GM19455 (cell line): Measurements from ENCODE around the gene TMIGD2.
"Not testable (repeated sequence)": the region's sequence is repeated elsewhere in the genome, so short reads cannot be mapped to it uniquely, and the experiment has no call there.

Source experiments
- ATAC-seq: cut with Tn5 transposase; IDR thresholded peaks from one replicate; pipeline ENCODE4 v1.9.1; 2021; ENCODE audit not compliant: unreplicated experiment

TMIGD2 gene

DNA sequence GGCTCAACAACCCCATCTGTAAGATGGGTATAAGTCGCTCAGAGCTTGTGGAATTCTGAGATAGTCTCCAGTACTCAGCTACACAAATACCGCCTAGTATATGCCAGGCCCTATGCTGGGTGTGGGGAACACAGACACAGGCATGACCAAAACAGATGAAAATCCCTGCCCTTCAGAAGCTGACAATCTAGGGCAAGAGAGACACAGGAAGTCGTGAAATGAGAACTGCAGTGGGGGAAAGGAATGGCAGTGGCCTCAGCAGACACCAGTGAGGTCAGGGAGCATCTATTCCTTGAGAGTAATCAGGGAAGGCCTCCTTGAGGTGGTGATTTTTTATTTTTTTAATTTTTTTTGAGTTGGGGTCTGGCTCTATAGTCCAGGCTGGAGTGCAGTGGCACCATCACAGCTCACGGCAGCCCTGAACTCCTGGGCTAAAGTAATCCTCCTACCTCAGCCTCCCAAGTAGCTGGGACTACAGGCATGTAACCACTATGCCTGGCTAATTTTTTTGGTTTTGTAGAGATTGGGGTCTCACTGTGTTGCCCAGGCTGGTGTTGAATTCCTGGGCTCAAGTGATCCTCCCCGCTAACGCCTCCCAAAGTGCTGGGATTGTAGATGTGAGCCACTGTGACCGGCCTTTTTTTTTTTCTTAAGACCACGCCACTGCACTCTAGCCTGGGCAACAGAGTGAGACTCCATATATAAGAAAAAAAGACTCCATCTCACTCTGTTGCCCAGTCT is 3.2 kb downstream of the TMIGD2 start:
- ATAC-seq = no peak

DNA sequence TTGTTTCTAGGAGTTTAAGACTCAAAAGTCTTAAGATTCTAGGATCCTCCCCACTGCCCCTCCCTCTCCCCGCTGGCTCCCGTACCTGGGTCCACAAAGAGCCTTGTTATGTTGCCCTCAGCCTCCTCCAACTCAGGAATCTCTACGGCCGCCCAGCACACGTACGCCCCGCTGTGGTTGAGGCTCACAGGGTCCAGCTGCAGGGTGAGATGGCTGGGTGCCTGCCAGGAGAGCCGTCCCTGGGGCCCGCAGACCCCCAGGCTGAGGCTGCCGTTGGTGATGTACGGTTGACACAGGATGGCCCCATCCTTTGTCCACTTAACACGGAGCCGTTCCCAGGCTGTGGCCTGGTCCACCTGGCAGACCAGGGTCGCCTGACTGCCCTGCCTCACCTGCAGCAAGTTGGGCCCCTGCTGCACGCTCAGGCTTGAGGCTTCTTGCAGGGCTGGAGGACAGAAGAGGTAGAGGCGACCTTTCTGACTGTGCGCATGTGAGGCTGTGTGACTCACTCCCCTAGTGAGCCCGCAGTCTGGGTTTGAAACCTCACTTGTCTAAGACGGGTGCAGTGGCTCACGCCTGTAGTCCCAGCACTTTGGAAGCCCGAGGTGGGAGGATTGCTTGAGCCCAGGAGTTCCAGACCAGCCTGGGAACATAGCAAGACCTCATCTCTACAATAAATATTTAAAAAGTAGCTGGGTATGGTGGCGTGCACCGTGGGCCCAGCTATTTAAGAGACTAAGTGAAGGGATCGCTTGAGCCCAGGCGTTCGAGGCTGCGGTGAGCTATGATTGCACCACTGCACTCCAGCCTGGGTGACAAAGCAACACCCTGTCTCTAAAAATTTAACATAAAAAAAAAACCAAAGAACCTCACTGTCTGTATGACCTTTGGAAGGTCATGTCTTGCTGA is 4.0 kb downstream of the TMIGD2 start:
- no peak for ATAC-seq

- no peak for ATAC-seq
These were observed 6.0 kb downstream of the TMIGD2 start for GRCh38 chr19:4295972-4296771.

GRCh38 chr19:4294389-4294788 is 7.8 kb downstream of the TMIGD2 start:
- no peak for ATAC-seq

DNA sequence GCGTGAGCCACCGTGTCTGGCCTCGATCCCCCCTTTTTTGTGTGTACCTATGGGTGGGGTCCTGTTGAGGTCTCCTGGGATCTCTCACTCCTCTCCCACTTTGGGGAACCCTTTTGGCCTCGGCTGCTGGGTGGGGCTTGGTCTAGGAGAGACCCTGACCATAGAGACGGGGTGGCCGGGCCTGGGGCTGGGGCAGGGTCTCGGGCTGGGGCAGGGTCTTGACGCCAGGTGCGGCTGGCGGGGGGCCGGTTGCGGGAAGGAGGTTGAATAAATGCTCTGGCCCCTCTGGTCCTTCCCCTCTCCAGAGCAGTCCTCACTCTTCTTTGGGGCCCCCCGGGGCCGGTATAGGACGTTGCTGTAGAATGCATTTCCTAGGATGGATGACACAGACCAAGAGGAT is 9.7 kb downstream of the TMIGD2 start:
- no peak for ATAC-seq

GRCh38 chr19:4291184-4291732 is 10.9 kb downstream of the TMIGD2 start:
- ATAC-seq = no peak

GRCh38 chr19:4288091-4288777 is 14.0 kb downstream of the TMIGD2 start:
- no peak for ATAC-seq

DNA sequence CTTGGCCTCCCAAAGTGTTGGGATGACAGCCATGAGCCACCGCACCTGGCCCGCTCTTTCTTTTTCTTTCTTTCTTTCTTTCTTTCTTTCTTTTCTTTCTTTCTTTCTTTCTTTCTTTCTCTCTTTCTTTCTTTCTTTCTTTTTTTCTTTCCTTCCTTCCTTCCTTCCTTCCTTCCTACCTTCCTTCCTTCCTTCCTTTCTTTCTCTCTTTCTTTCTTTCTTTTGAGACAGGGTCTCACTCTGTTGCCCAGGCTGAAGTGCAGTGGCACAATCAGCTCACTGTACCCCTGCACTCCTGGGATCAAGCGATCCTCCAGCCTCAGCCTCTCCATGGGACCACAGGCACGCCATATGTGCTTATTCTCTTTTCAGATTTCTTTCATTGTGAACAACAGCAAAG is 16.0 kb downstream of the TMIGD2 start:
- ATAC-seq = not testable (repeated sequence)

DNA sequence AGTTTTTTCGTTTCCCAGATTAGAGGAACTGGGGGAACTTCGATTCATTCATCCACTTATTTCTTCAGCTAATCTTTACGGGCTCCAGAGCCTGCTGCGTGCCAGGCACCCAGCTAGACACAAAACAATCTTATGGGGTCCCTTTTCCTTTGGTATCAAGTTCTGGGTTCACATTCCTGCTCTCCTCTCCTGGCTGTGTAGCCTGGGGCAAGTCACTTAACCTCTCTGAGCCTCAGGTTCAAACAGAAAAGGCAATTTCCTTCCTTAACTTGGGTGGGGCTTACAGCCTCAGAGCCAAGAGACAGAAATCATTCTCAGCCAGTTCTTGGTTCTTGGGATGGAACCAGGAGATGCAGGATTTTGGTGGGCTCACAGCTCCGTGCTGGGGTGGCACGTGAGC is 17.2 kb downstream of the TMIGD2 start:
- no peak for ATAC-seq

DNA sequence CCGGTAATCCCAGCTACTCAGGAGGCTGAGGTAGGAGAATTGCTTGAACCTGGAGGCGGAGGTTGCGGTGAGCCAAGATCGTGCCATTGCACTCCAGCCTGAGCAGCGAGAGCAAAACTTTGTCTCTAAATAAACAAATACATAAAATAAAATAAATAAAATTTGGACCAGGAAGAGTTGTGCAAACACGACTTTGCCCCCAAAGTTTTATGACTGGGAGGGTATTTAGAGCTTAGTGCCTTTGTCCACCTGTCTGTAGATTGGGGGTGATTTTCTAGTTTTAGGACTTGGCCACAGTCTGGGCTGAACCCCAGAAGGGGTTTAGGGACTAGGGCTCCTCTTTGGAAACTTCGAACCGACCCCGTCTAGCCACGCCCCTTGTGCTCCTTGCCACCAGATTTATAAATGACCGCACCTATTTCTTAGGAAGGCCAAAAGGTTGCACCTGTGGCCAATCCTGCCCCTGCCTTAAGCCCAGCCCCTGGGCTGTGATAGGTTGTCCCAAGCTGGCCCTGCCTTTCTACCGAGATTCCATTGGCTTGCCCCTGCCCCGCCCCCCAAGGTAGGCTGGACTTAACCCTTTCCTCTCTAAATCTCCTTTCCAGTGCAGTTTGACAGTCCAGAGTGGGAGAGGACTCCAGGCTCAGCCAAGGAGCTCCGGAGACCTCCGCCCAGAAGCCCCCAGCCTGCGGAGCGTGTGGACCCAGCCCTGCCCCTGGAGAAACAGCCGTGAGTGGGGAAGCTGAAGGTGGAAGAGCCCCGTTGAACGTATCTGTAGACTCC is 17.8 kb downstream of the TMIGD2 start:
- ATAC-seq = no peak

- ATAC-seq = no peak
These were observed 22.4 kb downstream of the TMIGD2 start for GRCh38 chr19:4279530-4280422.

- no peak for ATAC-seq
These were observed 23.0 kb downstream of the TMIGD2 start for GRCh38 chr19:4279267-4279529.

DNA sequence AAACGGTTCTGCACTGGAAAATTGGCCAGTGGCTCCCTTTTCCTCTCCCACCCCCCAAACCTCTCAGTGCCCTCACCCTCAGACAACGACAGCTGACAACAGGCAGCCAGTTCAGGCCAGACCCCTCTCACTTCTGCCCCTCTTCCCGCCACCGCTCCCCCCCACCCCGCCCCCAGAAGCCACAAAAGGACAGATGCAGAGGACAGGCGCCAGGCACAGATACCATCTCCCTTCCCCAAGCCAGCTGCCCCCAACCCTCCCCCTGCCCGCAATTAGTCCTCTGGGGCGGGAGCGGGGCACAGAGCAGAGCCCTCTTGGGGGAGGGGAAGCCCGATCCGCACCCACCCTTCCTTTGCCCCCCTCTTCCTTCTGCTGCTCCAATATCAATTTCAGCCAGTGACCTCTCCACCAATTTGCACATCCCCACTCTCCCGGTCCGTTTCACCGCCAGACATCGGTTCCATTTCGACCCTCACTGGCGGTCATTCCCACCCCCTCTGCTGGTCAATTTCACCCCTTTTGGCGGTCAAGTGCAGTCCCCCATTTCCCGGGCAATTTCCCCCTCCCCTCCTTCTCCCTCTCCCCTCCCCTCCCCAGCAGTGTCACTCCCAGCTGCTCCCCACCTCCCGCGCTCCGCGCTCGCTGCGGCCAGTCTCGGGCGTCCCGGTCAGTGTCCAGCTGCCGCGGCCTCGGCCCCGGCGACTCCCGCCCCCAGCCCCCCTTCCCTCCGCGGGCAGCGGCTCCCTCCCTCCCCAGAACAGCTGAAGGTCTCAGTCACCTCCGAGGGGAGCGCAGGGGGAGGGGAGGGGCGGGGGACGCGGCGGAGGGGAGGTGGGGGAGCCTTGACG is 23.5 kb downstream of the TMIGD2 start, which contains the start of gene SHD:
SHD (plus strand) TSS at position 848 of the 848 bp plus-strand sequence. CDS start 798 bp downstream, outside the sequence.
- ATAC-seq = no peak

- no peak for ATAC-seq
These were observed 24.2 kb downstream of the TMIGD2 start for GRCh38 chr19:4278010-4278409.

- ATAC-seq = no peak
These were observed 24.9 kb downstream of the TMIGD2 start for GRCh38 chr19:4277191-4277696.

DNA sequence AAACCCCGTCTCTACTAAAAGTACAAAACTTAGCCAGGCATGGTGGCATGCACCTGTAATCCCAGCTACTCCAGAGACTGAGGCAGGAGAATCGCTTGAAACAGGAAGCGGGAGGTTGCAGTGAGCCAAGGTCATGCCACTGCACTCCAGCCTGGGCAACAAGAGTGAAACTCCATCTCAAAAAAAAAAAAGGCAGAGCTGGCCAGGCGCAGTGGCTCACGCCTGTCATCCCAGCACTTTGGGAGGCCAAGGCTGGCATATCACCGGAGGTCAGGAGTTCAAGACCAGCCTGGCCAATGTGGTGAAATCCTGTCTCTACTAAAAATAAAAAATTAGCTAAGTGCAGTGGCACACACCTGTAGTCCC is 27.9 kb downstream of the TMIGD2 start:
- not testable (repeated sequence) for ATAC-seq

DNA sequence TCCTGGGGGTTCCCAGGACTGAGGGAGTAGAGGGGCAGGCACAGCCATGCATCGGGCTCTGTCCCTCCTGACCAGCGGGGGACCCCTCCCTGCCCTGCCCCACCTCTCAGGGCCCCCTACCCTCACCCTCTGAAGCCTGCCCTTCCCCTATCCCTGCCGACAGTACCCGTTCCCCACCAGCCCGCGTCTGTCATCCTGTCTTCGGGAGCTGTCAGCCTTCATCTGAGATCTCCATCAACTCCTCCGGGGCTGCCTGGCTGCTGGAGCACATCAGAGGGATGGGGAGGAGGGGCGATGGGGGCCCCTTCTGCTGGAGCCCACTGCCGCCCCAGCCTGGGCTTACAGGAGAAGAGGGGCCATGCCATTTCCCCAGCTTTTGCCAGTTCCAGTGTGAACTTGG is 29.3 kb downstream of the TMIGD2 start:
- no peak for ATAC-seq
